Adrenal gland (tissue), 5 donors: ENCODE data around the gene EXOC4.

Source experiments
- POLR2A ChIP-seq, 2 donors: fragments of 450-650 bp; IDR thresholded peaks; one replicate each; pipeline ENCODE4 v1.6.1; 2017; ENCODE audit warnings: antibody characterized with exemption in 2 of 2, mild to moderate bottlenecking in 2 of 2, moderate library complexity in 1 of 2
- TF ChIP-seq, protein P1 (sequence below), 6 experiments: fragments of 450-650 bp in 4 of 6; fragments of 200-600 bp in 2 of 6; sonication (generic) in 1 of 6; IDR thresholded peaks; 1 replicate in 5 of 6; 2 replicates in 1 of 6; pipeline versions ENCODE4 v1.5.1 to v1.8.0; 2016 to 2021; ENCODE audit warnings: antibody characterized with exemption in 6 of 6, mild to moderate bottlenecking in 2 of 6, moderate library complexity in 1 of 6
- donor health status: DM: no; HTN: no; CAD: no.

DNA sequence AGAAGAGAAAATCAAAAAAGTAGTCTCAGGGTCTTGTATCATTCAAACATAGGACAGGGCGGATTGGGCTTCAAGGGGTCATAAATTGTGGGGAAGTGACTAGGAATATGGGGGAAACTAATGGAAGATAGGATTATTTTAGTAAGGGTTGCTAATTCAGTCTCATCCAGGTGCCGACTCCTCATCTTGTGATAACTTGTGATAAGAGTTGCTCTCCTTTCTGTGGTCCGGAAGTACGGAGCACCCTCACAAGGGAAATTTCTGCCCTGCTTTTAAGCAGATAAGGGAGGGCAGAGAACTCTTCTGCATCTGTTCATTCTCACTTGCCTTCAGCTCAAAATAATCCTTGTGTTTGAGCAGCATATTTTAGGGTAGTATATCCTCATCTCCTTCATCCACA, 437.9 kb downstream of the EXOC4 start:
- TF ChIP-seq, protein P1, sequence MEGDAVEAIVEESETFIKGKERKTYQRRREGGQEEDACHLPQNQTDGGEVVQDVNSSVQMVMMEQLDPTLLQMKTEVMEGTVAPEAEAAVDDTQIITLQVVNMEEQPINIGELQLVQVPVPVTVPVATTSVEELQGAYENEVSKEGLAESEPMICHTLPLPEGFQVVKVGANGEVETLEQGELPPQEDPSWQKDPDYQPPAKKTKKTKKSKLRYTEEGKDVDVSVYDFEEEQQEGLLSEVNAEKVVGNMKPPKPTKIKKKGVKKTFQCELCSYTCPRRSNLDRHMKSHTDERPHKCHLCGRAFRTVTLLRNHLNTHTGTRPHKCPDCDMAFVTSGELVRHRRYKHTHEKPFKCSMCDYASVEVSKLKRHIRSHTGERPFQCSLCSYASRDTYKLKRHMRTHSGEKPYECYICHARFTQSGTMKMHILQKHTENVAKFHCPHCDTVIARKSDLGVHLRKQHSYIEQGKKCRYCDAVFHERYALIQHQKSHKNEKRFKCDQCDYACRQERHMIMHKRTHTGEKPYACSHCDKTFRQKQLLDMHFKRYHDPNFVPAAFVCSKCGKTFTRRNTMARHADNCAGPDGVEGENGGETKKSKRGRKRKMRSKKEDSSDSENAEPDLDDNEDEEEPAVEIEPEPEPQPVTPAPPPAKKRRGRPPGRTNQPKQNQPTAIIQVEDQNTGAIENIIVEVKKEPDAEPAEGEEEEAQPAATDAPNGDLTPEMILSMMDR (IDR thresholded peaks at IDR 0.05): no peak
- no peak for TF ChIP-seq POLR2A (IDR thresholded peaks at IDR 0.05)
